ENCODE data around the gene EID2B. TPM values are rescaled to one million over a fixed set of nuclear protein-coding genes. Genes with fewer than 3 reads are reported as not detected.

The EID2B gene
- total and polyA plus RNA-seq, 2 of the 13 experiments (the other 11 are each of a cell fraction or from before 2014, with no cell fraction given): 2.5 to 3.7 TPM

- Histone ChIP-seq H3K9ac (ENCODE audit: insufficient read depth, low read depth, low read length) (no peak overlapping the region), H3K36me3 (replicated peaks in 1 of 2; ENCODE audit: control insufficient read depth in 1 of 2, insufficient read depth in 2 of 2, low read length in 2 of 2) (no peaks in the 10 kb centered on the region), H3K27ac (ENCODE audit: extremely low read length, insufficient read depth, low read length) (no peak overlapping the region), H3K27me3 (ENCODE audit: control insufficient read depth in 1 of 2, insufficient read depth in 2 of 2, low read length in 2 of 2) (peaks cover 15 to 54% of the 10 kb centered on the region in 2 experiments), H3K4me1 (ENCODE audit: insufficient read depth, low read length) (peaks cover 20% of the 10 kb centered on the region; the same call in 1 of the 2 replicates), H4K20me1 (ENCODE audit: insufficient read depth, low read length) (no peaks in the 10 kb centered on the region), H3K4me3 (replicated peaks in 1 of 3; ENCODE audit: insufficient read depth in 1 of 3, low read depth in 2 of 3, low read length in 3 of 3) (no peak overlapping the region), H3K79me2 (ENCODE audit: insufficient read depth, low read length) (no peaks in the 10 kb centered on the region), H3K4me2 (ENCODE audit: low read depth, low read length) (no peak overlapping the region), H3K9me3 (ENCODE audit: low read length) (no peaks in the 10 kb centered on the region), H2AFZ (ENCODE audit: low read length) (no peak overlapping the region)
- DNase-seq (ENCODE audit: low spot score): no peak
- FAIRE-seq: no peak
- intact Hi-C loops (cut with micrococcal nuclease; ENCODE audit: unreplicated experiment) (no loop called here), in situ Hi-C loops (cut with HindIII; ENCODE audit: extremely low pct_ligation_motif_present, low pct_unique_long_range_greater_than_20kb) (no loop called here)
- ChIA-PET CTCF (ENCODE audit: low intra/inter-chr PET ratio, low total read pairs) (no interaction called here), POLR2A (no interaction called here)
- BruUV-seq (replicated peaks): no TSS peak
- WGBS (ENCODE audit: low lambda C conversion rate): 48% methylated on average over 9 of the region's 9 CpGs
- no peak for ATAC-seq
- no peak for TF ChIP-seq ZNF143 (CRISPR knock-in tag; IDR thresholded peaks at IDR 0.05)
- no peak for TF ChIP-seq HNF1A (IDR thresholded peaks at IDR 0.05; ENCODE audit: low read depth)
- TF ChIP-seq HNF1A (CRISPR knock-in tag; IDR thresholded peaks at IDR 0.05; ENCODE audit: borderline replicate concordance): no peak
- TF ChIP-seq ZNF121 (CRISPR knock-in tag; IDR thresholded peaks at IDR 0.05): peak; percentile 79
- TF ChIP-seq SKIL (CRISPR knock-in tag; IDR thresholded peaks at IDR 0.05; ENCODE audit: borderline replicate concordance): no peak
- no peak for TF ChIP-seq ZNF558 (CRISPR knock-in tag; IDR thresholded peaks at IDR 0.05; ENCODE audit: borderline replicate concordance)
- TF ChIP-seq DZIP1 (CRISPR knock-in tag; IDR thresholded peaks at IDR 0.05): no peak
- no peak for TF ChIP-seq ZNF382 (CRISPR knock-in tag; IDR thresholded peaks at IDR 0.05; ENCODE audit: borderline replicate concordance)
- no peak for TF ChIP-seq FOXJ3 (CRISPR knock-in tag; IDR thresholded peaks at IDR 0.05; ENCODE audit: borderline replicate concordance)
Observed at GRCh38 chr19:39508629-39509028, 24.0 kb downstream of the EID2B start.

All from HepG2 (cell line).